Upper lobe of left lung (tissue), 4 donors: Measurements from ENCODE around the gene KRTAP19-8.

Experiments used
- EP300 ChIP-seq, 4 donors: sonication (generic); formaldehyde crosslinking; IDR thresholded peaks; one replicate each; pipeline ENCODE4 v1.5.1; 2017; ENCODE audit warnings: antibody characterized with exemption in 4 of 4, control low read depth in 2 of 4
- POLR2A ChIP-seq, 4 donors: fragments of 450-650 bp; IDR thresholded peaks; one replicate each; pipeline ENCODE4 v1.5.1; 2016 to 2017; ENCODE audit warnings: antibody characterized with exemption in 4 of 4, mild to moderate bottlenecking in 2 of 4
- POLR2AphosphoS5 ChIP-seq, 2 donors: sonication (generic); formaldehyde crosslinking; IDR thresholded peaks; one replicate each; pipeline ENCODE4 v1.5.1; 2017; ENCODE audit warnings: antibody characterized with exemption in 2 of 2
- TF ChIP-seq, protein P1 (sequence below), 6 experiments: fragments of 450-650 bp in 4 of 6; fragments of 200-600 bp in 2 of 6; sonication (generic) in 2 of 6; IDR thresholded peaks; one replicate each; pipeline ENCODE4 v1.5.1; 2016 to 2019; ENCODE audit warnings: antibody characterized with exemption in 6 of 6

DNA sequence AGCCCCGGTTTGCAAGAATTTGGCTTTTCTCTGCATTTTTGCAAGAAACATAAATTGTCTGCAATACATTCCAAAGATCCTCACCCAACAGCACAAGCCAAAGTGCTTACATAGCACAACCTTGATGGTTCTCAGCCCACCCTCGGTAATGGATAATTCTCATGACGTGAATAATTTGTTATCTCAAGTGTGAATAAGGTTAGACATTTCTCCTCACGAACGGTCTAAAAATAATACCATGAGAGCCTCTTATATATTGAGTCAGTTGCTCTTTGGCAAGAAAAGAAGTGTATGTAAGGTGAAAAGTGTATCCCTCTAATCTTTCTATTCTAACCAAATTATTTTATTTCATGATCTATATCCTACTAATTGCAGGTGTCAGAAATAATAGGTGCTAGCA is 33.3 kb downstream of the KRTAP19-8 start:
- TF ChIP-seq POLR2AphosphoS5 (IDR thresholded peaks at IDR 0.05) = no peak
- TF ChIP-seq, protein P1, sequence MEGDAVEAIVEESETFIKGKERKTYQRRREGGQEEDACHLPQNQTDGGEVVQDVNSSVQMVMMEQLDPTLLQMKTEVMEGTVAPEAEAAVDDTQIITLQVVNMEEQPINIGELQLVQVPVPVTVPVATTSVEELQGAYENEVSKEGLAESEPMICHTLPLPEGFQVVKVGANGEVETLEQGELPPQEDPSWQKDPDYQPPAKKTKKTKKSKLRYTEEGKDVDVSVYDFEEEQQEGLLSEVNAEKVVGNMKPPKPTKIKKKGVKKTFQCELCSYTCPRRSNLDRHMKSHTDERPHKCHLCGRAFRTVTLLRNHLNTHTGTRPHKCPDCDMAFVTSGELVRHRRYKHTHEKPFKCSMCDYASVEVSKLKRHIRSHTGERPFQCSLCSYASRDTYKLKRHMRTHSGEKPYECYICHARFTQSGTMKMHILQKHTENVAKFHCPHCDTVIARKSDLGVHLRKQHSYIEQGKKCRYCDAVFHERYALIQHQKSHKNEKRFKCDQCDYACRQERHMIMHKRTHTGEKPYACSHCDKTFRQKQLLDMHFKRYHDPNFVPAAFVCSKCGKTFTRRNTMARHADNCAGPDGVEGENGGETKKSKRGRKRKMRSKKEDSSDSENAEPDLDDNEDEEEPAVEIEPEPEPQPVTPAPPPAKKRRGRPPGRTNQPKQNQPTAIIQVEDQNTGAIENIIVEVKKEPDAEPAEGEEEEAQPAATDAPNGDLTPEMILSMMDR (IDR thresholded peaks at IDR 0.05) = no peak
- TF ChIP-seq POLR2A (IDR thresholded peaks at IDR 0.05) = no peak
- TF ChIP-seq EP300 (IDR thresholded peaks at IDR 0.05) = no peak
